Neuronal stem cell (in vitro differentiated cells): Measurements from ENCODE around the gene STIMATE.

Source experiments
- DNase-seq: peaks from one replicate; pipeline ENCODE4 v3.0.0-alpha.2; 2013; ENCODE audit warnings: low spot score
- H2AFZ ChIP-seq: one replicate; pipeline ENCODE4 v1.6.1; 2013; ENCODE audit warnings: mild to moderate bottlenecking, low read length, inconsistent platforms
- H2AK5ac ChIP-seq: 2 replicates; pipeline ENCODE4 v1.6.1; 2013; ENCODE audit warnings: low read depth, mild to moderate bottlenecking, inconsistent platforms, low read length, moderate library complexity, mixed read lengths
- H2BK120ac ChIP-seq: 2 replicates; pipeline ENCODE4 v1.6.1; 2013; ENCODE audit warnings: low read depth, mild to moderate bottlenecking, inconsistent platforms, low read length, moderate library complexity, mixed read lengths
- H2BK12ac ChIP-seq: one replicate; pipeline ENCODE4 v1.6.1; 2013; ENCODE audit warnings: low read length, inconsistent platforms
- H2BK15ac ChIP-seq: 2 replicates; pipeline ENCODE4 v1.6.1; 2013; ENCODE audit warnings: mild to moderate bottlenecking, low read length, inconsistent platforms, mixed read lengths
- H2BK5ac ChIP-seq: one replicate; pipeline ENCODE4 v1.6.1; 2013; ENCODE audit warnings: inconsistent platforms, mild to moderate bottlenecking, low read length, moderate library complexity
- H3K14ac ChIP-seq: one replicate; pipeline ENCODE4 v1.6.1; 2013; ENCODE audit warnings: low read length, inconsistent platforms
- H3K18ac ChIP-seq: 2 replicates; pipeline ENCODE4 v1.6.1; 2013; ENCODE audit warnings: low read length, inconsistent platforms
- H3K23ac ChIP-seq: 2 replicates; pipeline ENCODE4 v1.6.1; 2013; ENCODE audit warnings: low read depth, mild to moderate bottlenecking, mixed read lengths, low read length, inconsistent platforms; ENCODE audit not compliant: poor library complexity
- H3K27ac ChIP-seq: replicated peaks from 3 replicates; pipeline ENCODE4 v1.5.1; 2013; ENCODE audit warnings: low read length, inconsistent platforms
- H3K27me3 ChIP-seq, 3 experiments: 2 replicates each; pipeline ENCODE4 v1.6.1; 2013; ENCODE audit warnings: low read length in 3 of 3, mild to moderate bottlenecking in 2 of 3, inconsistent platforms in 1 of 3, low read depth in 1 of 3, mixed read lengths in 1 of 3, moderate library complexity in 1 of 3; ENCODE audit not compliant: control insufficient read depth in 3 of 3, insufficient read depth in 3 of 3
- H3K36me3 ChIP-seq, 2 donors: replicated peaks in 1 of 2; 2 replicates each; pipeline ENCODE4 v1.6.1; 2013; ENCODE audit warnings: low read length in 2 of 2; ENCODE audit not compliant: control insufficient read depth in 2 of 2, insufficient read depth in 2 of 2
- H3K4ac ChIP-seq: 2 replicates; pipeline ENCODE4 v1.6.1; 2013; ENCODE audit warnings: inconsistent platforms, mild to moderate bottlenecking, low read length, moderate library complexity
- H3K4me1 ChIP-seq, 2 donors: 1 replicate in 1 of 2; 2 replicates in 1 of 2; pipeline ENCODE4 v1.6.1; 2013; ENCODE audit warnings: low read length in 2 of 2, low read depth in 1 of 2; ENCODE audit not compliant: control insufficient read depth in 2 of 2, insufficient read depth in 1 of 2
- H3K4me2 ChIP-seq: one replicate; pipeline ENCODE4 v1.6.1; 2013; ENCODE audit warnings: mild to moderate bottlenecking, low read length, inconsistent platforms; ENCODE audit not compliant: insufficient read depth, poor library complexity, severe bottlenecking
- H3K4me3 ChIP-seq, 2 donors: 2 replicates each; pipeline ENCODE4 v1.5.1; 2013; ENCODE audit warnings: low read length in 2 of 2, mild to moderate bottlenecking in 2 of 2, inconsistent platforms in 1 of 2, moderate library complexity in 1 of 2
- H3K79me1 ChIP-seq: one replicate; pipeline ENCODE4 v1.6.1; 2013; ENCODE audit warnings: low read depth, mild to moderate bottlenecking, inconsistent platforms, low read length, moderate library complexity
- H3K9ac ChIP-seq: one replicate; pipeline ENCODE4 v1.6.1; 2013; ENCODE audit warnings: mild to moderate bottlenecking, low read depth, low read length, inconsistent platforms; ENCODE audit not compliant: poor library complexity
- H3K9me3 ChIP-seq, 2 donors: replicated peaks in 1 of 2; 2 replicates each; pipeline versions ENCODE3 to v1.6.1; 2013; ENCODE audit warnings: low read length in 2 of 2, mild to moderate bottlenecking in 2 of 2, inconsistent platforms in 1 of 2, low read depth in 1 of 2, mixed read lengths in 1 of 2, moderate library complexity in 1 of 2; ENCODE audit not compliant: control insufficient read depth in 2 of 2, insufficient read depth in 1 of 2
- H4K8ac ChIP-seq: one replicate; pipeline ENCODE4 v1.6.1; 2013; ENCODE audit warnings: low read depth, mild to moderate bottlenecking, inconsistent platforms, low read length, moderate library complexity
- H4K91ac ChIP-seq: one replicate; pipeline ENCODE4 v1.6.1; 2013; ENCODE audit warnings: low read length, low read depth, mild to moderate bottlenecking, inconsistent platforms; ENCODE audit not compliant: poor library complexity
- WGBS, 2 donors: extraction: QIAGEN DNeasy Blood & Tissue Kit; methylation state at CpG; one replicate each; pipeline ENCODE4 v1.1.7; 2013; ENCODE audit warnings: missing lambda C conversion rate in 2 of 2, mixed read lengths in 1 of 2; ENCODE audit not compliant: insufficient read length in 2 of 2, insufficient replicate concordance in 1 of 2; ENCODE audit errors: extremely low coverage in 2 of 2; 5-methylcytosine and 5-hydroxymethylcytosine counted together

Gene STIMATE

GRCh38 chr3:52889901-52890300 is 7.4 kb downstream of the STIMATE start:
- whole genome bisulfite sequencing, 2 donors: no CpG with 5 or more reads among the region's 8 CpGs

GRCh38 chr3:52887166-52887565 is 10.2 kb downstream of the STIMATE start:
- H4K91ac ChIP-seq: no peak overlapping the region
- WGBS, 2 donors: no CpG with 5 or more reads among the region's 4 CpGs

More at GRCh38 chr3:52889901-52890300, 7.4 kb downstream of the STIMATE start:
- Histone ChIP-seq H3K79me1 (peaks cover 2% of the 10 kb centered on the region), H3K36me3 (peaks cover 2 to 4% of the 10 kb centered on the region in 2 donors), H3K4me1 (peaks cover 0 to 2% of the 10 kb centered on the region in 2 donors), H4K91ac (no peak overlapping the region), H3K27ac (no peak overlapping the region), H2BK5ac (no peak overlapping the region), H3K4ac (no peak overlapping the region), H2BK120ac (no peak overlapping the region), H2BK12ac (no peak overlapping the region), H2BK15ac (no peak overlapping the region), H3K27me3 (no peaks in the 10 kb centered on the region), H3K18ac (no peak overlapping the region), H2AK5ac (no peak overlapping the region), H3K4me3 (no peak overlapping the region), H3K9ac (no peak overlapping the region), H3K14ac (no peak overlapping the region), H3K9me3 (no peaks in the 10 kb centered on the region), H3K4me2 (no peak overlapping the region), H4K8ac (no peak overlapping the region), H3K23ac (no peak overlapping the region), H2AFZ (no peak overlapping the region)
- DNase-seq: no peak

GRCh38 chr3:52886049-52886730 is 11.2 kb downstream of the STIMATE start:
- Histone ChIP-seq H2BK120ac (no peak overlapping the region), H2BK15ac (no peak overlapping the region), H3K4me2 (no peak overlapping the region), H3K4me3 (no peak overlapping the region), H3K4ac (no peak overlapping the region), H3K14ac (no peak overlapping the region), H3K27me3 (no peaks in the 10 kb centered on the region), H3K27ac (no peak overlapping the region), H3K36me3 (peaks cover 0 to 4% of the 10 kb centered on the region in 2 donors), H4K8ac (no peak overlapping the region), H3K9me3 (no peaks in the 10 kb centered on the region), H3K23ac (no peak overlapping the region), H3K4me1 (no peaks in the 10 kb centered on the region), H3K18ac (no peak overlapping the region), H2BK5ac (no peak overlapping the region), H4K91ac (no peak overlapping the region), H2AK5ac (no peak overlapping the region), H3K79me1 (peaks cover 2% of the 10 kb centered on the region), H2BK12ac (no peak overlapping the region), H3K9ac (no peak overlapping the region), H2AFZ (no peak overlapping the region)
- no peak for DNase-seq
- WGBS, 2 donors: no CpG with 5 or more reads among the region's 5 CpGs

More at GRCh38 chr3:52887166-52887565, 10.2 kb downstream of the STIMATE start:
- H3K18ac ChIP-seq: no peak overlapping the region
- no peaks in the 10 kb centered on the region for H3K27me3 ChIP-seq
- no peak overlapping the region for H2AFZ ChIP-seq
- no peak for DNase-seq
- no peak overlapping the region for H3K27ac ChIP-seq
- H2BK5ac ChIP-seq: no peak overlapping the region
- H2BK120ac ChIP-seq: no peak overlapping the region
- no peak overlapping the region for H3K4me2 ChIP-seq
- H3K4ac ChIP-seq: no peak overlapping the region
- H3K36me3 ChIP-seq: peaks cover 0 to 4% of the 10 kb centered on the region in 2 donors
- H3K23ac ChIP-seq: no peak overlapping the region
- no peak overlapping the region for H3K14ac ChIP-seq
- no peak overlapping the region for H3K9ac ChIP-seq
- H2BK12ac ChIP-seq: no peak overlapping the region
- no peak overlapping the region for H2AK5ac ChIP-seq
- peaks cover 2% of the 10 kb centered on the region for H3K79me1 ChIP-seq
- H2BK15ac ChIP-seq: no peak overlapping the region
- H4K8ac ChIP-seq: no peak overlapping the region
- no peak overlapping the region for H3K4me3 ChIP-seq
- H3K9me3 ChIP-seq: no peaks in the 10 kb centered on the region
- peaks cover 0 to 2% of the 10 kb centered on the region in 2 donors for H3K4me1 ChIP-seq

GRCh38 chr3:52882377-52882776 is 15.0 kb downstream of the STIMATE start:
- Histone ChIP-seq H2AFZ (no peak overlapping the region), H2BK12ac (no peak overlapping the region), H3K79me1 (no peaks in the 10 kb centered on the region), H3K27me3 (no peaks in the 10 kb centered on the region), H3K4ac (no peak overlapping the region), H4K8ac (no peak overlapping the region), H3K23ac (no peak overlapping the region), H3K14ac (no peak overlapping the region), H4K91ac (no peak overlapping the region), H3K4me3 (no peak overlapping the region), H2BK5ac (no peak overlapping the region), H3K4me2 (no peak overlapping the region), H3K36me3 (peaks cover 0 to 7% of the 10 kb centered on the region in 2 donors), H3K27ac (no peak overlapping the region), H3K9ac (no peak overlapping the region), H2BK15ac (no peak overlapping the region), H2BK120ac (no peak overlapping the region), H3K4me1 (peaks cover 0 to 1% of the 10 kb centered on the region in 2 donors), H2AK5ac (no peak overlapping the region), H3K18ac (no peak overlapping the region), H3K9me3 (peaks cover 0 to 2% of the 10 kb centered on the region in 2 donors)
- DNase-seq: no peak
- WGBS, 2 donors: no CpG with 5 or more reads among the region's 4 CpGs
